HG03378 (cell line): ENCODE measurements around the gene EIF4E1B.

ENCODE experiments used
- ATAC-seq: cut with Tn5 transposase; IDR thresholded peaks from one replicate; pipeline ENCODE4 v1.9.1; 2021; ENCODE audit warnings: mild to moderate bottlenecking, moderate library complexity; ENCODE audit not compliant: unreplicated experiment

Gene EIF4E1B

DNA sequence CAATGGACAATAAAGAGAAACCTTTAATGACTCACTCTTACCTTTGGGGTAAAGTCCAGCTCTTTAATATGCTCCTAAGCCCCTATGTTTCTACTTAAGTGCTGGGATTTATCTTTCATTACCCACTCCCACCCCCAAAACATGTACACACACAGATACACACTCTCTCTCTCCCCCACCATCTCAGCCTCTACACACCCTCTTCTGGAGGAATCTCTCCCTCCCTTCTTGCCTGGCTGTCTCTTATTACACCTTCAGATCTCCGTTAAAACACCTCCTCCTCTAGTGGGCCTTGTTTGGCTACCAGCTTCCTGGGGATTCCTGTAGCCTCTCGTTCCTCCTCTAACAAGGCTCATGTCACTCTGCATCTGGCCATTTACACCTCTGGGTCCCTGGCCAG, 27.4 kb upstream of the EIF4E1B start:
- no peak for ATAC-seq

DNA sequence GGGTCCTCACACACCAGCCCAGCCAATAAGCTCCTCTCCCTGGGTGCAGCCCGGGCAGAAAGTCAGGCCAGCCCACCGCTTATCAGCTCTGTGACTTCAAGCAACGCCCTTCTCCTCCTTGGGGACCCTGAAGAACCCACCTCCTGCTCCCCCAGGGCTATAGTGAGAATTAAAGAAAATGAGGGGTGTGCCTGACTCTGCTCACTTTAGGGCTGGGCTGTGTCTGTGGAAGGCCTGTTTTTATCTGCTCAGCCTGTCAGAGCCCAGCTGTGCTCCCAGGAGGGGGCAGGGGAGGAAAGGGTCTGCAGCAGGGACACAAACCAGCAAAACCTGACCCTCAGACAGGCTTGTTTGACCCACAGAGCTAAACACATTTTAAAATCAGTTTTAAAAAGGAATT, 24.4 kb upstream of the EIF4E1B start:
- no peak for ATAC-seq

DNA sequence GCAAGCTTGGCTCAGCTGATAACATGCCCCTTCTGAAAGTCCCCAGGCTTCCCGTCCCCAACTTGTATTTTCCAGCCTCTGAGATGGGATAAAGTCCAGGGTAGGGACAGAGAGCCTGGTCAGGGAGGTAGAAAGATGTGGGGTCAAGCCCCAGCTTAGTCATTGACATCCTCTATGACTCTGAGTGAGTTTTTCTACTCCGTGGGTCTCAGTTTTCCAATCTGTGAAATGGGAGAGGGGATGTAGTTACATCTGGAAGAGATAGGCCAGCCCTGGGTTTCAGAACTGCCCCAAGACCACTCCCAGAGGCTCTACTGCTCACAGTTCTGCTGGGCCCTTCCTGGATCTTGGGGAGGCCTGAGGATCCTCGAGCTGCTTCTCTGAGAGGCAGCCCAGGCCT, 23.6 kb upstream of the EIF4E1B start:
- no peak for ATAC-seq

DNA sequence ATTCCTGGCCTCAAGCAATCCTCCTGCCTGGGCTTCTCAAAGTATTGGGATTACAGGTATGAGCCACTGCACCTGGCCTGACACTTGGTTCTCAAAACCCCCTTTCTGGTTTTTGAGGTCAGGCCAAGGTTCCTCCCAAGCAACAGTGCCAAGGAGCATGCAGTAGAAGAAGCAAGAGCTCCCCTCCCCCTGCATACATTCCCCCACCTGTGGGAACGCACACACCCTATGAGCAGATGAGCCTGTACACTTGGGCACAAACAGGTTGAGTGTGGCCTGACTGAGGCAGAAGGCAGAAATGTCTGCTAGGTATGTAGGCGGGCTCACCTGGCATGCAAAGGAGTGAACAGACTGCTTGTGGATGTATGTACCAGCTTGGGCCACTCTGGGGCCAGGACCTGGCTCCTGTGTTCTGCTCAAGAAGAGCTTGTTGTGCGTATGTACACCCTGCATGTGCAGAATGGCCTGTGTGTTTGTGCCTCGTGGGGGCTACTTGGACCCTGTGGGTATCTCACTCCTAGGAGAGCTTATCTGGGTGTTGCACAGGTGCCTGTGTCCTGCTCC, 22.3 kb upstream of the EIF4E1B start:
- no peak for ATAC-seq

DNA sequence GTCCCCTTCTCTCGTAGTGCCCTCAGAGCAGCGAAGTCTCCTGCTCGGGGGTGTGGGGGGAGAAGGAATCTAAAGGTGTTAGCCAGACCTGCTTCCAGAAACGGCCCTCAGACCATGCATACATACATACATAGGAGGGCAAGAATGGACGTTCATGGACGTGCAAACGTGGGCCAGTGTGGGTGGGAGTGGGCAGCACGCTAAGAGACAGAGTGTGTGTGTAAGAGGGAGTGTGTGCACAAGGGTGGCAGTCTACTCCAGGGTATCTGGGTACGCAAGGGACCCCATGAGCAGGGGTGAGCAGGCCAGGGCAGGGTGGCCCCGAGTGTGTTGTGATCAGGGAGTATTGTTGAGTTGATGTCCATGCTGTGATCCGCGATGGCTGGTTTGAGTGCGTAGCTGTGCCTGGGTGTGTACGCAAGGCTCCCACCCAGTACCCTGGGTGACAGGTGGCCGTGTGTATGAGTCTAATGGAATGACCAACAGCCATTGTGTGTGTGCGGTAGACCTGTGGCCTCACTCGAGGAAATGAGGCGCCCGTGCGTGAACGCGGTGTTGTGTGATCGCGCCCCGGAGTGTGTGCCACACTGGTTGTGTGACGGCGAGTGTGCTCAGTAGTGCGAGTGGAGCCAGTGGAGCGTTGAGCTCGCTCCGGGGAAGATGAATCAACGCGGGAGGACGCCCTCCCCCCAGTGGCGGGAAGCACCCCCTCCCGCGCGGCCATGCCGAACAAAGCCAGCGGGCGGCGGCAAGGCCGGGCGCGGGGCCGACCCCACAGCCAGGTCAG, 21.3 kb upstream of the EIF4E1B start:
- ATAC-seq, result no peak

DNA sequence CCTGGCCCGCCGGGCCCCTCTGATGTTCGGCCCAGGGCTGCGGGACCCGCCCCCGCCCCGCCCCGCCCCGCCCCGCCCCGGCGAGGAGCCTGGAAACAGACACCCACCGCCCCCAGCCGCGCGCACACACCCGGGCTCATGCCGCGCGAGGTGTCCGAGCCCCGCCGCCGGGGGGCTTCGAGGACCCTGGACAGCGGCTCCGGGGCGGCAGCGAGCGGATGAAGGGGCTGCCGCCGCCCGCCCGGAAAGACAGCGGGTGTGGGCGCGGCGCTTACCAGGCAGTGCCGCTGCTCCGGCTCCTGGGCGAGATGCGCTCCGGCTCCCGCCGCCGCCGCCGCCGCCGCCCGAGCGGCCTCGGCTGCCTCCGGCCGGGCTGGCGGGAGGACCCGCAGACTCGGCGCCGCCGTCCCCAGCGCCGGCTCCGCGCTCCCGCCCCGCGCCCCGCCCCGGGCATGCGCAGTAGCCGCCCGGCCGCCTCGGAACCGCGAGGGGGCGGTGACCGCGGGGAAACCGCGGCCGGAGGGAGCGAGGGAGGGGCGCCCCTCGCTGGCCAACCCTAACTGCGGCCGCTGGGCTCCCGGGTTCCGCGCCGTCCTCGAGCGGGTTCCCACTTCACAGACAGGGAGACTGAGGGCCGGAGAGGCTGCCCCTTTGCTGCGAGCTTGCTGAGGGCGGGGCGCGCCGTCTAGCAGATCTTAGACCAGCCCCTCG, 20.6 kb upstream of the EIF4E1B start, which contains the start of gene GPRIN1:
Gene GPRIN1 (minus strand): TSS at position 433 of the 711 bp plus-strand sequence. CDS start 10,322 bp downstream, outside the sequence.
- no peak for ATAC-seq

DNA sequence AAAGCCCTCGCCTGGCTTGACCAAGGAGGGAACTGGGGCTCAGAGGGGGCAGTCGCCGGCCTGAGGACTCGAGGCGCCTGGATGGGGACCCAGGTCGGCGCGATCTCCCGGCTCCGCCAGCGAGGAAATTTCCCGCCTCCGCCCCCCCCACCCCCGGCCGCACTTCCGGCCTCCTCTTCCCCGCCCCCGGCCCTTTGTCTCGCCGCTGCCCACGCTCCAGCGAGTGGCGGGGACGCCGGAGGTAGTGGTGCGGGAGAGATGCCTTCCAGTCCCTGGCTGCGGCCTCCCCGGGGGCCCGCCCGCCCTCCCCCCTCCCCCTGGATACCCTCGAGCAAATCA, 20.1 kb upstream of the EIF4E1B start:
- ATAC-seq, result no peak

DNA sequence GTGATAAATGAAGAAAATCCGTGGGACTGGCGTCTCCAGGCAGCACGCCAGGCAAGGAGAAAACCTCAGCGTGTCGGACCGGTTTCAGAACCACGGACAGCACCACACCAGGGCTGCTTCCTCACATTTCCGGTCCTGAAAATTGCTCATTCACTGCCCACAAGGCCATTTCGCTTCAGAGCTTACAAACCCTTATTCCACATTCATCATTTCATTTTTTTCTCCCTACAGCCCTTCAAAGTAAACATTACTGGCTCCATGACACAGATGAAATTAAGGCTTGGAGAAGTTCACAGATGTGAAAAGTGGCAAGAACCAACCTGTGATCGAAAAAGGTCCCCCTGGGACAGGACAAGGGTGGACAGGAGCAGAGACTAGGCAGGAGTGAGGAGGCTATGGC, 19.0 kb upstream of the EIF4E1B start:
- ATAC-seq, result no peak

DNA sequence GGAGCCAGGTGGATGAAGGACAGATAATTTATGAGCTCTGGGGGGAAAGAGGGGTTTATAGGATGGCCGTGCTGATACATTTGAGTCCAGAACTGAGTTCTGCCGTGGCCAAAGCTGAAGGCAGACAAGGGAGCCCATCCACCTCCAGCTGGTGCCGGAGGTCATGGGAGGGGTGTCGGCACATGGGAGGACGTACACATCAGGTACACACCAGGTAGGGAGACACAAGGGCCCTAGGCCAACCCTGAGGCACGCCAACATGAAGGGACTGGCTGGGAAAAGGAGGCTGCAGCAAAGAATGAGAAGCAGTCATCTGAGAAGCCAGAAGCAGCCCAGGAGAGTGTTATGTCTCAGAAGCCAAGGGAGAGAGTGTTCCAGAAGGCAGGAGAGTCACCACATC, 18.5 kb upstream of the EIF4E1B start:
- ATAC-seq, result no peak

DNA sequence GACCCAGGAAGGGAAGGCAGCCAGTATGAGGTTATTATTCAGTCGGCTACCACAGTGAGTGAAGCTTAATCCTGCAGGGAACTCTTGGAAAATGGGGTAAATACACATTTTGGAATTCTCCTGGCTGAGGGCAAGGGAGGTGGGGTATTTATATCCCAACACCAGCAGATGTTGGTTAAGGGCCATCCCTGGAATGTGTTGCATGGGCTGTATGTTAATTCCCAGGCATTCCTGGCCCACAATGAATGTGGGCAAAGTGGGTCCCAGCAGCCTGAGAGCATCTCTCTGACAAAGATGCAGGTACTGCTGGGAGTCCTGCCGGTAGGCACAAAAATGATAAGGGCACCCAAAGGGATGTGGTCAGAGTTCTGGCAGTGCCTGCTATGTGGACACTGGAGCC, 17.6 kb upstream of the EIF4E1B start:
- ATAC-seq, result no peak

DNA sequence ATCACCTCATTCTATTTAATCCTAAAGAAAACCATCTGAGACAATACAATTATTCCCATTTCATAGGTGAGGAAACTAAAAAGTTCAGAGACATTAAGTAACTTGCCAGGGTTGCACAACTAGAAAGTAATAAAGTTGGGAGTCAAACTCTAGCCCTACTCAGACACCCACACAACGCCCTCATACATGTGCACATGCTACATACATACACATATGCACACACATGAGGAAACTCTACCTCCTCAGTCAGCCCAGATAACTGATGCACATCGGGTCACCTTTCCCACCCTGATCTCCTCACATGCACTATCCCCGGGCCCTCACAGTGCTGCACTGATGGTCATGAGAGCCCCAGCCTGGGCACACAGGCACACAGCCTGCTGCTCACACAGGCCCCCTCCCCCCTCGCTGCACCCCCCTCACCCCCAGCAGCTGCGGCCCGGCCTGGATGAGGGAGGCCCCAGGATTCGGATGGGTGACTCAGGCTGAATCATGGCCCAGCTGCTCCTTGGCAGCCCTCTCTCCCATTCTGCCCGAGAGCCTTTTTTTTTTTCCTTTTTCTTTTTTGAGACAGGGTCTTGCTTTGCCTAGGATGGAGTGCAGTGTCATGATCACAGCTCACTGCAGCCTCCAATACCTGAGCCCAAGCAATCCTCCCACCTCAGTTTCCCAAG, 15.5 kb upstream of the EIF4E1B start:
- no peak for ATAC-seq

DNA sequence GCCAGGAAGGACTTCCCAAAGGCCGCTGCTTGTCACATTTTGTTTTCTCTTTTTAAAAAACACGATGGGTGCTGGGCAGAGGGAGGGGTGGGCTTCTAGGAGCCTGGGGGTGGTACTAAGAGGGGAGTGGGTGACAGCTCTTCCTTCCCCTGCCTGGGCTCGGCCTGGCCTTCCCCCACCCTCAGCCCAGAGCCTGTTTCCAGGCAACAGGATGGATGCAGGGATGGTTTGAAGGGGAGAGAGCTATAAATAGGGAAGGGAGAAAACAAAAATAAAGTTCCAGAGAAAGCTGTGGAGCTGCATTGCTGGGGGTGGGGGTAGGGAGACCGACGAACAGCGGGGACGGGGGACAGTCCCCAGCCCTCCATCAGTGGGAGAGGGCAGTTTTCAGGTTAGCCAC, 14.0 kb upstream of the EIF4E1B start:
- no peak for ATAC-seq

DNA sequence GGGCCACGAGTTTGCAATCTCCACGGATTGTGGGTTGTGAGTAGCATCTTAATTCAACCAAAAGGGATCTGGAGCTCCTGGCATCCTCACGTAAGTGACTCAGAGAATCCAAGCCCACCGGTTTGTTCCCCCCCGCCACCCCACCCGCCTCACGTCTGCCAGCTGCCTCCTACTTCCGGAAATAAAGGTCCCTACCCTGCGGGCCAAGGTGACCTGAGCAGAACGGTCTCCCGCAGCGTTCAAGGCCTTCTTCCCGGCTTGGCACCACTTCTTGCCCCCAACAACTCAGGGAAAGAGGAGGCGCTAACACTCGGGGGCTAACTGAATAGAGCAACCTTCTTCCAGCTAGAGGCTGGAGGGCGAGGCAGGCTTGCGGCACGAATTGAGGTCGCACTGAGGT, 11.7 kb upstream of the EIF4E1B start:
- ATAC-seq, result no peak

DNA sequence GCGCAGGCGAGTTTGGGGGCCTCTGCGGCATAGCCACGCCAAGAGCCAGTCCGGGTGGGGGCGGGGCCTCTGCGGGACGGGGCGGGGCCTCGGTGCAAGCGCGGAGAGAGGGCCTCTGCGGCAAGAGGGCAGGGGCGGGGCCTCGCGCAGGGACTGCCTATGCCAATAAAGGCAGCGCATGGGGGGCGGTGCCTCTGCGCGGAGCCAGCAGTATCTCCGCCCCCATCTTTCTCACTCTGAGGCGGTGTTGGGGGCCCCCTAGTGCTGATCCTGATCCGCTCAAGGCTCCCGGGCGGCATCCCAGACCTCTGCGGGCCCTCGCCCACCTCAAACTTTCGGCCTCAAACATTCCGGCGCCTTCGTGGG, 11.3 kb upstream of the EIF4E1B start:
- ATAC-seq, result no peak

DNA sequence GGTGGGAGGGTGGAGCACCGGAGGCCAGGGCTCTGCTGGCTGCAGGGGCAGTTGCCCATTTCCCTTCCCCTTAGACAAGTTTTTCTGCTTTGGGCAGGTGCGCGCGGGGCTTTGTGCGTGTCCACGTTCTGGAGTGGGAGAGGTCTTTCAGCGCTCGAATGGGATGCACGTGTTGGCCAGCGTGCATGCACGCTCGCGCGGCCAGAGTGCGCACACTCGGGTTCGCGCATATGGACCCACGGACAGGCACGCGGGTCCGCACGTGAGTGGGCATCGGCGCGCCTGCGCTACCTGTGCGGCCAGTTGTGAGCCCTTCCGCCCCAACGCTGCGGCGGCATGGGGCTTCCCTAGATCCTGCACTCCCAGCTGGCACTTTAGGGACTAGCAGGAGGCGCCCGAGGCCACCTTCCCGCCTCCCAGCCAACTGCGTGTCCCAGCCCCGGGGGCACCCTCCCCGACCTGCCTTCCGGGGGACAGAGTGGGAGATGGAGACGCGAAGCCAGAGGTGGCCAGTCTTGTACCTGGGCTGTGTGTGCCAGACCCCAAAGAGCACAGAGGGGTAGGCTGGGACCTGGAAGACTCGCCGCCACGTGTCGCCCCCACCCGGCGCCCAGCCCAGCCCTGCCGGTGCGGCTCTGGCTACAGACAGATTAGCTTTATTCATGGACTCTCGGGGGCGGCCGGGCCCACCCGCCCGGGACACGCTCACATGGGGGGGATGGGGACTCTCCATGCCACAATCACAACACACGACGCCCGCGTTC, 10.7 kb upstream of the EIF4E1B start:
- ATAC-seq, result no peak

DNA sequence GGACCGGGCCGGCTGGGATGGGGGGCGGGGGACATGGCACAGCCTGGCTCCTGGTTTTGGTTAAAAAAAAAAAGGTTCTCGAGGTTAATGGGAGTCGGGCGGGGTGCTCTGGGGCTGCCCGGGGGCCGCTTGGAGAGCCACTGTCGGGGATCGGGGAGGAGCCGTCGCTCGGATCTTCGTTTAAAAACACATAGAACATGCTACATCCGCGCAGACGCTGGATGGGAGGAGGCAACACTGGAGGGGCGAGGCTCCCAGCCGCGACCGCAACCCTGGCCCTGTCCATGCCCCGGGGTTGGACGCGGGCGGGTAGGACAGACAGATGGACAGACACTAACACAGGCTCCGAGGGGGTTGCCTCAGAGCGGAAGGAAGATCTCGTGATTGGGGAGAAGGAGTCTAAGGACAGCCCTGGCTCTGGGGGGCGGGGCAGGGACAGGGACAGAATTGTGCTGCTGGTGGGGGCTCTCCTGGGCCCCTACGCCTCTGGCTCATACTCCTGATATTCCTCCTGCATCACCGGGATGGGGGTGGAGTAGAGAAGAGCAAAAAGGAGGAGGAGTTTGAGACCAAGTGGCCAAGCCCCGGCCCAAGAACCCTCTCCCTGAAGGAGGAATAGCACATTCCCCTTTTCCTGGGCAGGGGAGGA, 10.0 kb upstream of the EIF4E1B start:
- no peak for ATAC-seq

DNA sequence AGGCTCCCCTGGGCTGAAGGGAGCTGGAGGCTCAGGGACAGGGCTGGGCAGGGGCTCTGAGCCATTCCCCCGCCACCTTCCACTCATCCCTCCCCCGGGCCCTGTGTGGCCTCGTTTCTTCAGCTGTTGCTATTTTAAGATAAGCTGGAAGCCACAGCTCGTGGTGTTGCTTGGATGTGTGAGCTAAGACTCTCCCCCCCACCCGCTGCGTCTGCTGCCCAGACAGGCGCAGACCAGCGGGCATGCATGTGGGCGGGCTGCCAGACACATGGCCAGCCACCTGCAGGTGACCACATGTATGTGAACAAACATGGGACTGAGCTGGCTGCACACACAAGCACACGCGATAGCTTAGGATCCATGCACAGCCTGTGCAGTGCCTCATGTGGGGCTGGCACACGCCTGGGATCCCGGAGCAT, 8.8 kb upstream of the EIF4E1B start:
- ATAC-seq, result no peak

DNA sequence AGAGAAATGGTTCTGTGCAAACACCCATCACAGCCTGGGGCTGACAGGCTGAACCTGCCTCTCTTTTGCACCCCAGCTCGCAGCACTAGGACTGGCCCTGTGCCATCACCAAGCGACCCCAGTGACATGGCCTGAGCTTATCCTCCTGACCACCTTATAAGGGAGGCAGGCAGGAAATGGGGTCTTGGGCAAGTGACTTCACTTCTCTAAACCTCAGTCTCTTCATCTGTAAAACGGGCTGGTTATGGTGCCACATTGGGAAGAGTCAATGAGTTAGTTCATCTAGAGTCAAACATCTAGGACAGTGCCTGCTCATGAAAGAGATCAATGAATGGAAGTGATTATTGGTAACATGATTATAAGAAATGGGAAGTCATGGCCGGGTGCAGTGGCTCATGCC, 6.3 kb upstream of the EIF4E1B start:
- ATAC-seq, result no peak

DNA sequence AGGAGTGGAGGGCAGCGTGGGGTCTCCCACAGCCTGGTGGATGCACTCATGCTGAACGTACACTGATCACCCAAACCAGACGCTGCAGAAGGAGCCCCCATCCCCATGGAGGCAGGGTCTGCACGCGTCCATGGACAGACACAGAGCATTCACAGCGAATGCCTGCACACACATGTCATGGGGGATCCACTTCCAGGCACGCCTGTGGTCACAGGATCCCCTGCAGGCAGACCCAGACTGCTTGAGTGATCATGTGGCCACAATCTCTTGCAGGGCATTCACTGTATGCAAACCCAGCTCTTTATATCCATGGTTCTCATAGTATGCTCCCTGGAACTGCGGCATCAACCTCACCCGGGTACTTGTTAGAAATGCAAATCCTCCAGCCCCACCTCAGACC, 5.5 kb upstream of the EIF4E1B start:
- ATAC-seq, result no peak

DNA sequence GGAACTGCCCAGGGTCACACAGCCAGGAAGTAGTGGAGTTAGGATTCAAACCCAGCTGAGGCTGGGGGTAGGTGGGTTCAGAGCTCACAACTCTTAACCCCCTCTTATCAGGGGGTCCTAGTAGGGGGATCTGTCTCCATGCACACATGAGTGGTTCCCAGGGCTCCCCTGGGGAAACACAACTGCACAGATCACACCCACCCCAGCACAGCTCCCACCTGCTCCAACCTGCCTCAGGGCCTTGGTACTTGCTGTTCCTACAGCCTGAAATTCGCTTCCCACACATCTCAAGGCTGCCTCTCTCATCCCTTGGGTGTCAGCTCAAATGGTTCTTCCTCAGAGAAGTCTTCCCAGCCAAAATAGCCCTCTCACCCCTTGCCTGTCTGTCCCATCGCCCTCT, 5.0 kb upstream of the EIF4E1B start:
- no peak for ATAC-seq
